Activated CD8-positive, alpha-beta memory T cell treated with anti-CD3 and anti-CD28 coated beads, Interleukin-2, amount 10 ng/mL, durations not matched to agents 7 days and 5 days (primary cell): Measurements from ENCODE around the gene RYR3. TPM values are rescaled to one million over a fixed set of nuclear protein-coding genes. Genes with fewer than 3 reads are reported as not detected.

ENCODE experiments used
- ATAC-seq: fragments of 150-1000 bp; cut with Tn5 transposase; one replicate; pipeline ENCODE4 v1.10.0; 2021; ENCODE audit warnings: moderate library complexity
- CTCF ChIA-PET: fragments of 350-600 bp; sonication (Branson Sonifier 250); formaldehyde crosslinking; loops from one replicate; lab custom pipeline; 2021; ENCODE audit warnings: antibody characterized with exemption; lab: Charles Lee
- DNase-seq: peaks from one replicate; pipeline ENCODE4 v3.0.0-alpha.2; 2020
- H3K27ac Mint-ChIP-seq: one replicate; pipeline ENCODE4 v1.8.0; 2021; ENCODE audit warnings: mild to moderate bottlenecking, mixed read lengths
- H3K27me3 Mint-ChIP-seq: one replicate; pipeline ENCODE4 v1.8.0; 2021; ENCODE audit warnings: mixed read lengths
- H3K36me3 Mint-ChIP-seq: one replicate; pipeline ENCODE4 v1.8.0; 2021; ENCODE audit warnings: mild to moderate bottlenecking, mixed read lengths
- H3K4me1 Mint-ChIP-seq: one replicate; pipeline ENCODE4 v1.8.0; 2021; ENCODE audit warnings: mixed read lengths
- H3K4me3 Mint-ChIP-seq: one replicate; pipeline ENCODE4 v1.8.0; 2021; ENCODE audit warnings: mild to moderate bottlenecking, moderate library complexity, mixed read lengths
- H3K9me3 Mint-ChIP-seq: one replicate; pipeline ENCODE4 v1.8.0; 2022; ENCODE audit warnings: low read depth, mixed read lengths
- total RNA-seq, 2 experiments: library from RNA; stranded (reverse); gene quantifications; one replicate each; pipeline ENCODE4 v1.2.3, GENCODE V29; 2021

RYR3 gene
- total RNA-seq, 2 experiments from 2014 or later: not detected

- no peak for DNase-seq
- no peak overlapping the region for H3K4me3 Mint-ChIP-seq
- no peaks in the 10 kb centered on the region for H3K9me3 Mint-ChIP-seq
- H3K4me1 Mint-ChIP-seq: no peaks in the 10 kb centered on the region
- H3K27me3 Mint-ChIP-seq: no peaks in the 10 kb centered on the region
- peaks cover 4% of the 10 kb centered on the region for H3K36me3 Mint-ChIP-seq
- no peak for ATAC-seq
- CTCF ChIA-PET: no interaction called here
- no peak overlapping the region for H3K27ac Mint-ChIP-seq
These were observed 553.8 kb downstream of the RYR3 start for GRCh38 chr15:33864360-33865075.

DNA sequence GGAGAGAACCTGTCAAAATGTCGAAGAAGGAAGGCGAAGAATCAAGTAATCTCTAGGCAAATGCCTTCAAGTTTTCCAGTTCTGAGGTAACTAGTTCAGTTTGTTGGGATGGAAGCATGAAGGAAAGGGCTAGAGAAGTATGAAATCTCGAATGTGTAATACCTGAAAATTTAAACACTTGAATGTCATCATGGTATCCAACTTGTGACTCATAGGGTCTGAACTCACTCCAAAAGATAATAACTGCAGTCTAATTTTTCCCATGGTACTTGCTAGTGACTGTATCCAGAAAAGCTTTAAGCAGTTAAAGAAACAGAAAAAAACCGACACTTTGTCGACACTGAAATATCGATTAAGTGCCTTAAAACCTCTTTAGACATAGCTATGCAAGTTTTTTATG is 554.6 kb downstream of the RYR3 start:
- Mint-ChIP-seq H3K4me3 (no peak overlapping the region), H3K27ac (no peak overlapping the region), H3K36me3 (peaks cover 4% of the 10 kb centered on the region), H3K9me3 (no peaks in the 10 kb centered on the region), H3K4me1 (no peaks in the 10 kb centered on the region), H3K27me3 (no peaks in the 10 kb centered on the region)
- CTCF ChIA-PET: no interaction called here
- ATAC-seq: no peak
- DNase-seq: no peak

GRCh38 chr15:33866101-33866737 is 555.5 kb downstream of the RYR3 start:
- Mint-ChIP-seq H3K27me3 (no peaks in the 10 kb centered on the region), H3K4me3 (no peak overlapping the region), H3K36me3 (peaks cover 4% of the 10 kb centered on the region), H3K4me1 (no peaks in the 10 kb centered on the region), H3K27ac (no peak overlapping the region), H3K9me3 (no peaks in the 10 kb centered on the region)
- no peak for ATAC-seq
- no peak for DNase-seq
- CTCF ChIA-PET: no interaction called here

GRCh38 chr15:33871980-33872379 is 561.2 kb downstream of the RYR3 start:
- Mint-ChIP-seq H3K4me3 (no peak overlapping the region), H3K9me3 (no peaks in the 10 kb centered on the region), H3K27ac (no peak overlapping the region), H3K36me3 (peaks cover 2% of the 10 kb centered on the region), H3K4me1 (no peaks in the 10 kb centered on the region), H3K27me3 (no peaks in the 10 kb centered on the region)
- ATAC-seq (no peak), DNase-seq (no peak)
- CTCF ChIA-PET: no interaction called here

DNA sequence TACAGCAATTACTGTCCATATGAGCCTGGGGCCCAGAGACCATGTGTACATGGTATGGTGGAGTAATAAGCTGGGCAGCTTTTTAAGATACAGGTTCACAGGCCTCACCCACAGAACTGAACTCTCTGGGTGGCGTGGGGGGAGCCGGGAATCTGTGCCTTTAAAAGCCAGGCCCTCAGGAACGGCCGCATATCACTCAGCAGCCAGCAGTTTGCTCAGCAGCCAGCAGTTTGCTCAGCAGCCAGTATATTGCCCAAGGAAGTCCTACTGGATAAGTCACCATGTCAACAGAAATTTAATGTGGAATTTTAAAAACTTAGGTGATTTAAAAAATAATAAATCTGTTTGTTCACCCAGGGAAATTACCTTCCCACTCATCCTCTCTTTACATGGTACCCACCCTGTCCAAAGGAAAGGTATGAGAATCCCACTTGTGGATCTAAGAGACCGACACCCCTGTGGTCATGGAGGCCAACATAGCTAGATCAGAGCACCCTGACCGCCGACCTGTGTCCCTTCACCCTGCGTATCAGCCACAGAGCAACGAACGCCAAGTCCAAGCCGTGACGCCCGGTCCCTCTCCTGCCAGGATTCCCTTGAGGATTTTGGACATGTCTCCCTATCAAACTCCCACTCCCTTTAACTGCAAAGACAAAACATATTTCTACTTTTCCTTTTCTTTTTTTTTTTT is 561.8 kb downstream of the RYR3 start:
- CTCF ChIA-PET: no interaction called here
- Mint-ChIP-seq H3K4me1 (no peaks in the 10 kb centered on the region), H3K27ac (no peak overlapping the region), H3K36me3 (peaks cover 2% of the 10 kb centered on the region), H3K9me3 (no peaks in the 10 kb centered on the region), H3K27me3 (no peaks in the 10 kb centered on the region), H3K4me3 (no peak overlapping the region)
- DNase-seq (no peak), ATAC-seq (no peak)

DNA sequence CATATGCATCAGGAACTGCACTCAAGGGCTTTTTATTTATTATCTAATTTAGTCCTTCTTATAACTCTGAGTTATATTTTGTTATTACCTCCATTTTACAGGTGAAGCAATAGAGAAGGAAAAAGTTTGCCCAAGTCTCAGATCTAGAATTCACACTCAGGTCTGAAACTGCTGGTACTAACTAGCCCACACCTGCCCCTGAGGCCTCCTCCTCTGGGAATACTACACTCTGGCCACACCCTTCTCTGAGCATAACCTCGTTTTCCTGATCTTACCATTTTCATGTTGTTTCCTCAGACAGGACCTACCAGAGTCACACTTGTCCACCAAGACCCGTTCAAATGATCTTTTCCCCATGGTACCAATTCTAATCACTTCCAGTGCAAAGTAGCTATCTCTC is 563.4 kb downstream of the RYR3 start:
- Mint-ChIP-seq H3K36me3 (peaks cover 2% of the 10 kb centered on the region), H3K4me3 (no peak overlapping the region), H3K9me3 (no peaks in the 10 kb centered on the region), H3K27me3 (no peaks in the 10 kb centered on the region), H3K4me1 (no peaks in the 10 kb centered on the region), H3K27ac (no peak overlapping the region)
- no peak for ATAC-seq
- no peak for DNase-seq
- CTCF ChIA-PET: no interaction called here

- peaks cover 6% of the 10 kb centered on the region for H3K9me3 Mint-ChIP-seq
- H3K27me3 Mint-ChIP-seq: no peaks in the 10 kb centered on the region
- H3K36me3 Mint-ChIP-seq: no peaks in the 10 kb centered on the region
- ATAC-seq (no peak), DNase-seq (no peak)
- H3K4me1 Mint-ChIP-seq: no peaks in the 10 kb centered on the region
- CTCF ChIA-PET: no interaction called here
- H3K4me3 Mint-ChIP-seq: no peak overlapping the region
- H3K27ac Mint-ChIP-seq: no peak overlapping the region
These were observed 572.2 kb downstream of the RYR3 start for GRCh38 chr15:33882921-33883320.

GRCh38 chr15:33888176-33888575 is 577.4 kb downstream of the RYR3 start:
- CTCF ChIA-PET: no interaction called here
- no peak for DNase-seq
- H3K9me3 Mint-ChIP-seq: peaks cover 6% of the 10 kb centered on the region
- no peaks in the 10 kb centered on the region for H3K4me1 Mint-ChIP-seq
- peaks cover 1% of the 10 kb centered on the region for H3K36me3 Mint-ChIP-seq
- no peak overlapping the region for H3K4me3 Mint-ChIP-seq
- H3K27ac Mint-ChIP-seq: no peak overlapping the region
- ATAC-seq: no peak
- no peaks in the 10 kb centered on the region for H3K27me3 Mint-ChIP-seq

DNA sequence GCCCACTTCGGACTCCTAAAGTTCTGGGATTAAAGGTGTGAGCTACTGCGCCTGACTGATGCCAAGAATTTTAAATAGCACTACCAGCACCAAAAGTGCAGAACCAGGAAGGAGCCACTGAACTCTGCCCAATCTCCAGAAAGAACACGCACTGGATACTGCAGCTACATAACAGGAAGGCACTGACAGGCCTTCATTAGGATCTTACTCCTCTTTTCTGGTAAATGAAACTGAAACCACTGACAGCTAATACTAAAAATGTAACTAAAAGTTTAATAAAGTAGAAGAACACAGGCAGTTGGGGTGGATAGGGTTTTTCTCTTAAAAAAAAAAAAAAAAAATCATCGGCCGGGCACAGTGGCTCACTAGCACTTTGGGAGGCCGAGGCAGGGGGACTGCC is 583.4 kb downstream of the RYR3 start:
- Mint-ChIP-seq H3K27ac (no peak overlapping the region), H3K4me1 (peaks cover 17% of the 10 kb centered on the region), H3K27me3 (no peaks in the 10 kb centered on the region), H3K9me3 (no peaks in the 10 kb centered on the region), H3K36me3 (peaks cover under 1% of the 10 kb centered on the region), H3K4me3 (no peak overlapping the region)
- no peak for DNase-seq
- CTCF ChIA-PET: interaction anchor here (0.9 kb wide), 1 partner anchor 161 kb away, joined by 3 read pairs; no protein-coding TSS in a partner anchor
- no peak for ATAC-seq

- Mint-ChIP-seq H3K9me3 (peaks cover 3% of the 10 kb centered on the region), H3K4me1 (peaks cover 10% of the 10 kb centered on the region), H3K27me3 (no peaks in the 10 kb centered on the region), H3K36me3 (no peaks in the 10 kb centered on the region), H3K4me3 (no peak overlapping the region), H3K27ac (no peak overlapping the region)
- no peak for ATAC-seq
- DNase-seq: no peak
- CTCF ChIA-PET: no interaction called here
These were observed 591.3 kb downstream of the RYR3 start for GRCh38 chr15:33902043-33902442.

GRCh38 chr15:33903661-33904060 is 592.9 kb downstream of the RYR3 start:
- peaks cover 3% of the 10 kb centered on the region for H3K9me3 Mint-ChIP-seq
- no peaks in the 10 kb centered on the region for H3K36me3 Mint-ChIP-seq
- CTCF ChIA-PET: no interaction called here
- H3K4me3 Mint-ChIP-seq: no peak overlapping the region
- no peak overlapping the region for H3K27ac Mint-ChIP-seq
- peaks cover 2% of the 10 kb centered on the region for H3K4me1 Mint-ChIP-seq
- ATAC-seq: no peak
- no peaks in the 10 kb centered on the region for H3K27me3 Mint-ChIP-seq
- DNase-seq: no peak

- no peaks in the 10 kb centered on the region for H3K36me3 Mint-ChIP-seq
- H3K27me3 Mint-ChIP-seq: no peaks in the 10 kb centered on the region
- H3K27ac Mint-ChIP-seq: no peak overlapping the region
- H3K9me3 Mint-ChIP-seq: no peaks in the 10 kb centered on the region
- DNase-seq (no peak), ATAC-seq (no peak)
- CTCF ChIA-PET: no interaction called here
- no peak overlapping the region for H3K4me3 Mint-ChIP-seq
- H3K4me1 Mint-ChIP-seq: no peaks in the 10 kb centered on the region
These were observed 596.6 kb downstream of the RYR3 start for GRCh38 chr15:33907326-33907725.

- ATAC-seq: no peak
- Mint-ChIP-seq H3K9me3 (no peaks in the 10 kb centered on the region), H3K36me3 (no peaks in the 10 kb centered on the region), H3K27ac (no peak overlapping the region), H3K27me3 (no peaks in the 10 kb centered on the region), H3K4me3 (no peak overlapping the region), H3K4me1 (no peaks in the 10 kb centered on the region)
- CTCF ChIA-PET: no interaction called here
- no peak for DNase-seq
These were observed 597.6 kb downstream of the RYR3 start for GRCh38 chr15:33908406-33908805.

GRCh38 chr15:33910741-33911140 is 600.0 kb downstream of the RYR3 start:
- no peaks in the 10 kb centered on the region for H3K36me3 Mint-ChIP-seq
- H3K27me3 Mint-ChIP-seq: no peaks in the 10 kb centered on the region
- no peaks in the 10 kb centered on the region for H3K4me1 Mint-ChIP-seq
- DNase-seq (no peak), ATAC-seq (no peak)
- no peak overlapping the region for H3K27ac Mint-ChIP-seq
- no peak overlapping the region for H3K4me3 Mint-ChIP-seq
- H3K9me3 Mint-ChIP-seq: no peaks in the 10 kb centered on the region
- CTCF ChIA-PET: no interaction called here
